Cerebellar cortex (tissue), 1 donor: Measurements from ENCODE around the gene MS4A18.

Source experiments
- DNase-seq: peaks from one replicate; pipeline ENCODE4 v3.0.0-alpha.2; 2015; ENCODE audit warnings: low spot score

The MS4A18 gene

GRCh38 chr11:60786811-60787567 lies 62.5 kb downstream of the MS4A18 start:
- no peak for DNase-seq

- peak; percentile 80 for DNase-seq
Observed at GRCh38 chr11:60788401-60789125, 64.0 kb downstream of the MS4A18 start.

GRCh38 chr11:60790726-60791125 lies 66.2 kb downstream of the MS4A18 start:
- no peak for DNase-seq

- no peak for DNase-seq
Observed at GRCh38 chr11:60791153-60791933, 66.8 kb downstream of the MS4A18 start.

- DNase-seq = no peak
Observed at GRCh38 chr11:60792521-60792920, 68.0 kb downstream of the MS4A18 start.
